Jurkat, Clone E6-1 (cell line): ENCODE results near the gene OR6C4. TPM values are rescaled to one million over a fixed set of nuclear protein-coding genes. Genes with fewer than 3 reads are reported as not detected.
"Not testable (repeated sequence)": the region's sequence is repeated elsewhere in the genome, so short reads cannot be mapped to it uniquely, and the experiment has no call there.

ENCODE experiments used
- DNase-seq: peaks from one replicate; pipeline ENCODE4 v3.0.0-alpha.2; 2011; ENCODE audit warnings: low read depth, low spot score
- H3K4me3 ChIP-seq: 2 replicates; pipeline ENCODE4 v1.5.1; 2011; ENCODE audit warnings: mild to moderate bottlenecking, low read length, control low read depth, moderate library complexity
- polyA plus RNA-seq: library from polyadenylated mRNA; unstranded; fragments of >200 nt; gene quantifications from one replicate; pipeline ENCODE4 v1.2.1, GENCODE V29; 2012; ENCODE audit warnings: missing spikeins; ENCODE audit not compliant: insufficient read length, insufficient read depth

The OR6C4 gene
- polyA plus RNA-seq = not detected

- DNase-seq = no peak
- no peak within 1 kb of the TSS for H3K4me3 ChIP-seq
Measured at GRCh38 chr12:55549302-55549701, at the start of gene OR6C4. OR6C4 (plus strand) TSS chr12:55549602; CDS start chr12:55551227, 1,625 bp downstream.

- no peak overlapping the region for H3K4me3 ChIP-seq
- DNase-seq = peak; percentile 34
Measured at GRCh38 chr12:55499810-55500252, 49.6 kb upstream of the OR6C4 start.

GRCh38 chr12:55501601-55502000 is 47.8 kb upstream of the OR6C4 start:
- no peak for DNase-seq
- H3K4me3 ChIP-seq = no peak overlapping the region

GRCh38 chr12:55515696-55516095 is 33.7 kb upstream of the OR6C4 start:
- no peak overlapping the region for H3K4me3 ChIP-seq

GRCh38 chr12:55516391-55516790 is 33.0 kb upstream of the OR6C4 start:
- no peak overlapping the region for H3K4me3 ChIP-seq
- no peak for DNase-seq

More at GRCh38 chr12:55515696-55516095, 33.7 kb upstream of the OR6C4 start:
- no peak for DNase-seq

GRCh38 chr12:55548235-55548634 is 1.2 kb upstream of the OR6C4 start:
- not testable (repeated sequence) for H3K4me3 ChIP-seq, DNase-seq

GRCh38 chr12:55548756-55549155 is 646 bp upstream of the OR6C4 start:
- H3K4me3 ChIP-seq = no peak overlapping the region
- DNase-seq = no peak

GRCh38 chr12:55554296-55554695 is 4.9 kb downstream of the OR6C4 start:
- H3K4me3 ChIP-seq = no peak overlapping the region
- no peak for DNase-seq

- not testable (repeated sequence) for H3K4me3 ChIP-seq, DNase-seq
Measured at GRCh38 chr12:55570060-55570459, 20.7 kb downstream of the OR6C4 start.

GRCh38 chr12:55570689-55571088 is 21.3 kb downstream of the OR6C4 start:
- DNase-seq, H3K4me3 ChIP-seq: not testable (repeated sequence)

GRCh38 chr12:55572168-55572567 is 22.8 kb downstream of the OR6C4 start, which contains the start of gene OR2AP1:
OR2AP1 (plus strand) TSS chr12:55572468; CDS start chr12:55574415, 1,947 bp downstream.
- no peak within 1 kb of the TSS for H3K4me3 ChIP-seq

GRCh38 chr12:55582066-55582465 is 32.7 kb downstream of the OR6C4 start:
- no peak for DNase-seq
- H3K4me3 ChIP-seq = no peak overlapping the region

More at GRCh38 chr12:55572168-55572567, 22.8 kb downstream of the OR6C4 start, which contains the start of gene OR2AP1:
- no peak for DNase-seq

GRCh38 chr12:55585817-55586216 is 36.4 kb downstream of the OR6C4 start:
- no peak overlapping the region for H3K4me3 ChIP-seq
- no peak for DNase-seq

GRCh38 chr12:55590152-55590551 is 40.8 kb downstream of the OR6C4 start:
- H3K4me3 ChIP-seq, DNase-seq: not testable (repeated sequence)
